SJSA1 (cell line): ENCODE results near the gene DOC2A. TPM values are rescaled to one million over a fixed set of nuclear protein-coding genes. Genes with fewer than 3 reads are reported as not detected.
"Not testable (repeated sequence)": the region's sequence is repeated elsewhere in the genome, so short reads cannot be mapped to it uniquely, and the experiment has no call there.

Experiments
- DNase-seq, 2 experiments: peaks; one replicate each; pipeline ENCODE4 v3.0.0-alpha.2; 2015 to 2020; ENCODE audit warnings: low spot score in 2 of 2, low read depth in 1 of 2
- H3K27ac ChIP-seq: fragments of 250-450 bp; sonication (Bioruptor Pico); 2 replicates; pipeline ENCODE4 v1.5.1; 2020; ENCODE audit warnings: mild to moderate bottlenecking, moderate library complexity
- H3K27me3 ChIP-seq: fragments of 250-450 bp; sonication (Bioruptor Pico); replicated peaks from 2 replicates; pipeline ENCODE4 v1.5.1; 2020; ENCODE audit warnings: mild to moderate bottlenecking, moderate library complexity
- H3K36me3 ChIP-seq: fragments of 250-450 bp; sonication (Bioruptor Pico); 2 replicates; pipeline ENCODE4 v1.5.1; 2020; ENCODE audit warnings: mild to moderate bottlenecking
- H3K4me1 ChIP-seq: fragments of 250-450 bp; sonication (Bioruptor Pico); replicated peaks from 2 replicates; pipeline ENCODE4 v1.6.1; 2021; ENCODE audit warnings: mild to moderate bottlenecking
- H3K4me3 ChIP-seq: fragments of 250-450 bp; sonication (Bioruptor Pico); 2 replicates; pipeline ENCODE4 v1.5.1; 2020; ENCODE audit warnings: mild to moderate bottlenecking
- H3K9me3 ChIP-seq: fragments of 250-450 bp; sonication (Bioruptor Pico); replicated peaks from 2 replicates; pipeline ENCODE4 v1.5.1; 2020; ENCODE audit warnings: mild to moderate bottlenecking
- total RNA-seq: library from RNA; depleted of rRNA; stranded (reverse); fragments of >200 nt; shearing (Covaris generic); gene quantifications from 2 replicates; pipeline ENCODE4 v1.2.3, GENCODE V29; 2014; rRNA removed

DOC2A gene
- not detected in 2 replicates for total RNA-seq

DNA sequence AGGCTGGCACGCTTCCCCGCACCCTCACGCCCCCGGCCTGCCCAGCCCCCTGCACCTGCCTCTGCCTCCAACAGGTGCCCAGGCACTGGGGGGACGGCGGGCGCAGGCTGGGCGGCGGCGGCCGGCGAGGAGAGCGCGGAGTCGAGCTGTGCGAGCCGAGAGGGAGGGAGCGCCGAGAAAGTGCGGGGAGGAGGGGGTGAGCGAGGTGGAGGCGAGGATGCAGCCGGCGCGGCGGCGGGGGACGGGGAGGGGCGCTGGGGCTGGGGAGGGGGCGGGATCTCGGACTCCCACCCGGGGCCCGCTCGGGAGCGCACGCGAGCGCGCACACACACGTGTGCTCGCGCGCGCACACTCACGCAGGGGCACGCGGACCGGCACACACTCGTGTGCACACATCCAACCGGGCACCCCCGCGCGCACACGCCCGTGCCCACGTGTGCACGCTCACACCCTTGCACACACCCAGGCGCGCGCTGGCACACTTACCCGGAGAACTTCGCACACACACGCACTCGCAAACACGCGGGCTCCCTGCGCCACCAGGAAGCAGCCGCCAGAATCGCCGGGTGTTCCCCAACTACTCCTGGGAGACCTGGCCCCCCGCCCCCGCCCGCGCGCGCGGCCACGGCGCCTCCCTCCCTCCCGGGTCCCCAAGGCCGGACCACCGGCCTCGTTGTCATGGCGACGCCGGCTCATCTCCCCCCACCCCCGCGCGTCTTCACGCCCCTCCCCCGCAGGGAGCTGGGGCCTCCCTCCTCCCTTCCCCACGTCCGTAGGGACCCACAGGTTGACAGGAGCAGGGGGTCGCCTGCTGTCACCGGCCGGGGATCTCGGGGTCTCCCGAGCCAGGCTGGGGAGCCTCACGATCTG is at the start of gene DOC2A:
DOC2A (minus strand) TSS at position 184 of the 870 bp plus-strand sequence. CDS start 805 bp downstream, outside the sequence.
- Histone ChIP-seq H3K27ac (no peak within 1 kb of the TSS), H3K36me3 (peaks cover 1% of the 10 kb centered on the region), H3K27me3 (peaks cover 20% of the 10 kb centered on the region), H3K4me1 (no peaks in the 10 kb centered on the region), H3K4me3 (no peak within 1 kb of the TSS), H3K9me3 (no peaks in the 10 kb centered on the region)
- no peak for DNase-seq

DNA sequence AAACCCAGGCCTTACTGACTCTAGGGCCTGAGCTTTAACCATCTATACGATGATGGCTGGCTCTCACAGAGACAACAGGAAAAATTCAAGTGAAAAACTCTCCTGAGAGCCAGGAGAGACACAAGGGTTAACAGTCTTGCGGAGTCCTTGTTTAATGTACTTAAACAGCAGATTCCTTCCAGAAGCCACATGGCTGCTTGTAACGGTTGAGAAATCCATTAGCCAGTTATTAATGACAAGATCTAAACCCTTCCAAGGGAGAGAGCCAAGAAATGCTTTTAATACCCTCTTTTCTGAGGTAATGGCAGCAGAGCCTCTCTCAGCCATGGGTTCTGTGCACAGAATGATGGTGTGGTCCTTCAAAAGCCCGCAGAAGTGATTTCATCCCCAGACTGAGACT is 49.5 kb upstream of the DOC2A start:
- Histone ChIP-seq H3K4me3 (no peak overlapping the region), H3K27me3 (no peaks in the 10 kb centered on the region), H3K27ac (no peak overlapping the region), H3K36me3 (peaks cover 42% of the 10 kb centered on the region), H3K9me3 (no peaks in the 10 kb centered on the region), H3K4me1 (peaks cover 19% of the 10 kb centered on the region)
- DNase-seq = no peak

DNA sequence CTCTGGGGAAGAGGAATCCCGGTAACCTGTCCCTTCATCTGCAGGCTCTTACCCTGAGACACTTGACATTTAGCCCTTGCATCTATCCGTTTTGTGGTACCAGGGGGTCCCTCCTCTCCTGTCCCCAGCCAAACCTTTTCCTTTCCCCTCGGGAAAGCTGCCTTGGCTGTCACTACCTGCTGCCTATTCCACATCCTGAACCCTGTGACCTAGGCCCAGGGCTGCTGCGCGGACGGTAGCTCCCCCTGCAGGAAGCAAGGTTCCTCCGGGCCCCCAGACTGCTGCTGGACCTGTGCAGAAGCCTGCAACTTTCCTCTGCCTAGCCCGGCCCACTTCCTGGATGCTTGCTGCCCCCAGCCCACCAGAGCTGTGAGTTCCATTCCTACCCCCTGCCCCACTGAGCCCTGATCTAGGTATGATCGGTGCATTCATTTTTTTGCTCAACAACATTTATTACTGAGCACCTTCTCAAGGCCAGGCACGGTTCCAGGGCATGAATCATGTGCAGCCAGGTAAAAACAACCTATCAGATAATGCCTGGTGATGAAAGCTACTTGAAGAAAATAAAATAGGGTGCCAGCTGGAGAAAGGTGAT is 44.2 kb upstream of the DOC2A start:
- no peak overlapping the region for H3K4me3 ChIP-seq
- DNase-seq = no peak

DNA sequence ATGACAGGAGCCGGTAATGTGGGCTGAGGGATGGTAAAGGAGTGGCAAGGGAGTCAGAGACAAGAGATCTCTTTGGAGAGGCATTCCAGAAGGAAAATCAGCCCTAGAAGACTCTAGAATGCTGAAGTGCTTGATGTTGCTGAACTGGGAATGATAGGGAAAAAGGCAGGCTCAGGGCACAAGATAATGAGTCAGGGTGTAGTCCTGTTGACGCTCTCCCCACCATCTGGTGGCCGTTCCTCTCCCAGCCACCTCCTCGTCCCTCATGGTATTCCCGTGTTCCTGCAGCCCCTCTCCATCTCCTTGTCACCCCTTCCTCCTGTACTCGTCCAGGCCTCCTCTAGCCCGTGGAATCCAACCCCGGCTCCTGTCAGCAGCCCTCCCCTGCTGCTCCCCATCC is 43.6 kb upstream of the DOC2A start:
- H3K4me1 ChIP-seq = peaks cover 23% of the 10 kb centered on the region
- no peaks in the 10 kb centered on the region for H3K9me3 ChIP-seq
- no peak overlapping the region for H3K4me3 ChIP-seq
- H3K36me3 ChIP-seq = peaks cover 30% of the 10 kb centered on the region
- DNase-seq = no peak
- no peaks in the 10 kb centered on the region for H3K27me3 ChIP-seq
- no peak overlapping the region for H3K27ac ChIP-seq

More for the DNA sequence above, 44.2 kb upstream of the DOC2A start:
- Histone ChIP-seq H3K27me3 (no peaks in the 10 kb centered on the region), H3K9me3 (no peaks in the 10 kb centered on the region), H3K4me1 (peaks cover 23% of the 10 kb centered on the region), H3K27ac (no peak overlapping the region), H3K36me3 (peaks cover 36% of the 10 kb centered on the region)

DNA sequence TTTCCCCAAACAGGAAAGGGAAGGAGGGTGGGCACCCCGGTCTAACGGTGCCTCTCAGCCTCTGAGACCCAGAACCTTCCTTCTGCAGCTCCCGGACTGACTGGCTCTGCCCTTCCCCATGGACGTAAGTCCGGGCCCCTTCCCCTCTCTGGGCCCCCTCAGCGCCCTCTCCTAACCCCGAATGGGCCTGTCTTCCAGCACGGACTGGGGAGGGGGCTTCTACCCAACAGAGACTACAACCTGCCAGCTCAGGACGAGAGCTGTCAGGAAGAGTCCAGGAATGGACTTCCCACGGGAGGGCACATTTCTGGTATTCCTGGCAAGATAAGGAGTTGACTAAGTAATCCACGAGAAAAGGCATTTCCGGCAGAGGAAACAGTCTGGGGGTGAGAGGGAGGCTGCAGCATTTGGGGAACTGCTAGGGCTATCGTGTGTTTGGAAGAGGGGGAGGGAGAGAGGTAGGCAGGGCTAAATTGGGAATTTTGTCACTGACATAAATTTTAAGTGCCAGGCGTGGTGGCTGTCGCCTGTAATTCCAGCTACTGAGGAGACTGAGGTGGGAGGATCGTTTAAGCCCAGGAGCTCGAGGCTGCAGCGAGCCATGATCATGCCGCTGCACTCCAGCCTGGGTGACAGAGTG is 42.7 kb upstream of the DOC2A start:
- peak; percentile 67 to 72 for DNase-seq

DNA sequence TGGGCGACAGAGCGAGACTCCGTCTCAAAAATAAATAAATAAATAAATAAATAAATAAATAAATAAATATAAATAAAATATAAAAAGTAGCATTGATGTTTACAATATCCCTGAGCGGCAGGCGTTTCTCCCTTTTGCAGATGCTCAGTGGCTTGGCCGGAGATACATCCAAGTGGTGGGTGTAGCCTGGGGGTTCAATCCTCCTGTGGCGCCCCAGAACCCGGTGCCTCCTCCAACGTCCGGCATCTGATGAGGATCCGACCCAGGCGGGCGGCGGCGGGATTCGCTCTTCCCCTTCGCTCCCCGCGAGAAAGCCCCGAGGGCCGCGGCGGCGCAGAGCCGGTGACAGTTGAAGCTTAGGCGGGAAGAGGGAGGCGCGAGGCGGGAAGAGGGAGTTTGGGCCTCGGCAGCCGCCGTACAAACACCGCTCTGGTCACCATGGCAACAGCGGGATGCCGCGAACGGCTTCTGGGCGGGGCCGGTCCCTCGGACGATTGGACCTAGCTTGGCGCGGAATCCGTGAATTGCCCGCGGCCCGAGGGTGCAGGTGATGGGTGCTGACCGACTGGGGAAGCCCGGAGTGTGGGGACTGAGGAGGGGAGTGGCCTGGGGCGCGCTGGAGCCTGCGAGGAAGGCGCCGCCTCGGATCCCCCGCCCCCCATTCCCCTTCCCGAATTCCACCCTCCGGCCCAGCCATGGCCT is 42.0 kb upstream of the DOC2A start:
- H3K9me3 ChIP-seq = no peaks in the 10 kb centered on the region
- DNase-seq = peak; percentile 95 to 97
- H3K36me3 ChIP-seq = peaks cover 25% of the 10 kb centered on the region
- peak overlapping the region; percentile 87 for H3K27ac ChIP-seq
- peak overlapping the region; percentile 58 for H3K4me3 ChIP-seq
- H3K4me1 ChIP-seq = peaks cover 23% of the 10 kb centered on the region
- no peaks in the 10 kb centered on the region for H3K27me3 ChIP-seq

More for the DNA sequence above, 42.7 kb upstream of the DOC2A start:
- Histone ChIP-seq H3K9me3 (no peaks in the 10 kb centered on the region), H3K27ac (peak overlapping the region; percentile 87), H3K36me3 (peaks cover 25% of the 10 kb centered on the region), H3K4me3 (peak overlapping the region; percentile 58), H3K27me3 (no peaks in the 10 kb centered on the region), H3K4me1 (peaks cover 23% of the 10 kb centered on the region)

DNA sequence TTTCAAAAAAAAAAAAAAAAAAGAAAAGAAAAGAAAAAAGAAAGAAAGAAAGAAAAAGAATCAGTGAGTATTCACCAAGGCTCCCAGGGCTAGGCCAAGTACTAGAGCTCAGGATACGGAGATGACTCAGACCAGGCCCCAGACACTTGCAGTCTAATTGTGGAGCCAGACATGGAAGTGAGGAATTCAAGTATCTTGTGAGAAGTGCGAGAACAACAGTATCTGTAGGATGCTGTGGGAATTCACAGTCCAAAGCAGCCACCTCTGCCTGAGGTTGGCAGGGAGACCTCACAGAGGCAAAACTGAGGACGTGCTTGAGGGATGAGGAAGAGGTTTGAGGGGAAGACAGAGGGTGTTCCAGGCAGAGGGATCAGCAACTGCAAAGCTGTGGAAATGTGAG is 40.7 kb upstream of the DOC2A start:
- H3K4me3 ChIP-seq = no peak overlapping the region
- peak overlapping the region; percentile 87 for H3K27ac ChIP-seq
- peaks cover 16% of the 10 kb centered on the region for H3K36me3 ChIP-seq
- DNase-seq = peak; percentile 61 to 73
- no peaks in the 10 kb centered on the region for H3K27me3 ChIP-seq
- H3K9me3 ChIP-seq = no peaks in the 10 kb centered on the region
- peaks cover 23% of the 10 kb centered on the region for H3K4me1 ChIP-seq

DNA sequence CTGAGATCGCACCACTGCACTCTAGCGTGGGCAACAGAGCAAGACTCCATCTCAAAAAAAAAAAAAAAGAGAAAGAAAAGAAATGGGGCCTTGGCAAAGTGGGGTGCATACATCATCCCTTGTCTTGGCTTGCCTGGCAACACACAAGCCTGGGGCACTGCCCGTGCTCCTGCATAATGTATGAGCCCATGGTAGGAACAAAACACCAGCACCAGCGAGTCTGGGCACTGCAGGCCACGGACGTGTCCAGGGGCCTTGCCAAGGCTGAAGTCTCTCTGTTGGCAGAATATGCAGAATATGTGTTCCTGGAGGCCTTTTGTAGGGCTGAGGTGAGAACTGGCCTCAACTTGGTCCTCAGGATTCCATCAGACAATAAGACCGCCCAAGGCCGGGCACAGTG is 39.0 kb upstream of the DOC2A start:
- no peak for DNase-seq
- no peaks in the 10 kb centered on the region for H3K27me3 ChIP-seq
- no peak overlapping the region for H3K4me3 ChIP-seq
- H3K4me1 ChIP-seq = peaks cover 23% of the 10 kb centered on the region
- H3K36me3 ChIP-seq = peaks cover 4% of the 10 kb centered on the region; the same call in 1 of the 2 replicates
- H3K27ac ChIP-seq = no peak overlapping the region
- no peaks in the 10 kb centered on the region for H3K9me3 ChIP-seq

DNA sequence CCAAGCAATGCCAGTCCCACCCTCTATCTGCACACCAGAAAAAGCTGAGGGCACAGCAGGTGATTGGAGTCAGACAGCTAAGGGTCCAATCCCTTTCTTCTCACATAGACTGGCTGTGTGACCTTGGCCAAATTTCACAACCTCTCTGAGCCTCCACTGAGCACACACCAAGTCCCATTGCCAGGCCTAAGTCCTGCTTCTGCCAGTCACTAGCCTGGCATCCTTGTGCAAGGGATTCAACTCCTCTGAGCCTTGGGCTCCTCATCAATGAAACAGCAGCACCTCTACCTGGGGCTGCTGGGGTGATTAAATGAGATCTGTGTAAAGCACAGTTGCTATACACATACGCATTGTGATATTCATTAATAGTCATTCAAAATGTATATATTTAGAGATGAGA is 35.8 kb upstream of the DOC2A start:
- Histone ChIP-seq H3K27ac (no peak overlapping the region), H3K4me3 (no peak overlapping the region), H3K36me3 (no peaks in the 10 kb centered on the region), H3K4me1 (peaks cover 4% of the 10 kb centered on the region), H3K9me3 (no peaks in the 10 kb centered on the region), H3K27me3 (no peaks in the 10 kb centered on the region)
- no peak for DNase-seq

DNA sequence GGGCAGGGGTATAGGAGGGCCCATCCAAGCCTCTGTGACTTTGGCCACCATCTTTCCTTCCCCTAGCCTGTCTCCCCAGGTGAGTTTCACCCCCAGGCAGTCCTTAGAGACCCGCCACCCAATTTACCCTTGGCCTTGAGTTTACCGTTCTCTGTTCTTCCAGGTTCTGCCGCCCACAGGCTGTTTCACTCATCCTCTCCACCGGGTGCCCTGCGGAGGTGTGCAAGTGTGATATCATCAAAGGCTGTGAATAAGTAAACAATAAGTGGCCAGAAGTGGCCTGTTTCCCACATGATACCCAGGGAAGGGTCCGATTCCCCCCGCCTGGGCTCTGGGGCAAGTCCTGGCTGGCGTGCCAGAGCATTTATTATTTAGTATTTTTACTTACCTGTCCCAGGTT is 35.4 kb upstream of the DOC2A start:
- H3K9me3 ChIP-seq = no peaks in the 10 kb centered on the region
- no peak overlapping the region for H3K4me3 ChIP-seq
- DNase-seq = no peak
- H3K27me3 ChIP-seq = no peaks in the 10 kb centered on the region
- H3K4me1 ChIP-seq = 0 out of 2 replicates have a peak, but pooled peaks cover 2% of the 10 kb centered on the region
- H3K36me3 ChIP-seq = no peaks in the 10 kb centered on the region
- no peak overlapping the region for H3K27ac ChIP-seq

DNA sequence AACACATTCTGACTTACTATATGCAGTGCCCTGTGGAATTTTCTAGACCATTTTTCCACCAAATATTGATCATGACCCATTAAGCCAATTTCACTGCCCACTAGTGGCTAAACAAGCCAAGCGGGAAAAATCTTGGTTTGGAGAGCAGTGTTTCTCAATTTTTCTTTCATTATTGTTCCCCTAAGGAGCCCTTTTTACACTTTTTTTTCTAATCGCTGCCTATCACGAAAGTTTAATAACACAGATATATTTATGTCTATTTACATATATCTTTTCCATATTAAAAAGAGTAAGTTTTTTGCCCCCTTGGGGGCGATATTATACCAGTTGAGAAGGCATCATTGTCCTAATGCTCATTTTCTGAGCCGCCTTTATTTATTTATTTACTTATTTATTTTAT is 31.0 kb upstream of the DOC2A start:
- no peaks in the 10 kb centered on the region for H3K4me1 ChIP-seq
- DNase-seq = peak in 1 of 2 experiments; percentile 14
- no peak overlapping the region for H3K4me3 ChIP-seq
- no peaks in the 10 kb centered on the region for H3K36me3 ChIP-seq
- H3K27me3 ChIP-seq = no peaks in the 10 kb centered on the region
- H3K9me3 ChIP-seq = no peaks in the 10 kb centered on the region
- no peak overlapping the region for H3K27ac ChIP-seq

DNA sequence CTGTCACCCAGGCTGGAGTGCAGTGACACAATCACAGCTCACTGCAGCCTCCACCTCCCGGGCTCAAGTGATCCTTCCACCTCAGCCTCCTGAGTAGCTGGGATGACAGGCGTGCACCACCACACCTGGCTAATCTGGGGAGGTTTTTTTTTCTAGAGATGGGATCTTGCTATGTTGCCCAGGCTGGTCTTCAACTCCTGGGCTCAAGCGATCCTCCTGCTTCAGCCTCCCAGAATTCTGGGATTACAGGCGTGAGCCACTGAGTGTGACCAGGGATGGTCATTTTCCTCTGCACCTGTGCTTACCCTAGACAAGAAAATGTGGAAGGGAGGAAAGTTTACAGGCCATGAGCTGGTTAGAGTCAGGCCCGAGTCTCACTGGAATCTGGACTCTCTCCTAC is 29.9 kb upstream of the DOC2A start:
- not testable (repeated sequence) for DNase-seq, H3K4me3 ChIP-seq, H3K27ac ChIP-seq, H3K9me3 ChIP-seq, H3K4me1 ChIP-seq, H3K36me3 ChIP-seq, H3K27me3 ChIP-seq

DNA sequence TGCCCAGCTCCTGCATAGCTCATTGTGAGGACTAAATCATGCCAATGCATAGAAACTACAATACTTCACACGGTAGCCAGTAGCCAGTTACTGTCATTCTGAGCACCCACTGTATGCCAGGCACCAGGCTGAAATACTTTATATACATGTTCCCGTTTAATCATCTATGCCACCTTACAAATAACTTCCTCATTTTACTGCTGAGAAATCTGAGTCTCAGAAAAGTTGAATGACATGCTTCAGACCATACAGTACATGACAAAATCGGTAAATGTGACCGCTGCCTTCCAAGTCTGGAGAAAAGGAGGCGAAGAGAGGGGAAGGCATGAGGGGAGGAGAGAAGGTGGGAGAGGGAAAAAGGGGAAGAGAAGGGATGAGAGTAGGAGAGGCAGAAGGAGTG is 29.4 kb upstream of the DOC2A start:
- Histone ChIP-seq H3K36me3 (no peaks in the 10 kb centered on the region), H3K27me3 (no peaks in the 10 kb centered on the region), H3K4me3 (no peak overlapping the region), H3K4me1 (no peaks in the 10 kb centered on the region), H3K9me3 (no peaks in the 10 kb centered on the region), H3K27ac (no peak overlapping the region)
- no peak for DNase-seq
